ENCODE measurements around the gene DRAXIN. TPM values are rescaled to one million over a fixed set of nuclear protein-coding genes. Genes with fewer than 3 reads are reported as not detected.

The DRAXIN gene
- total RNA-seq, 1 donor from 2014 or later: 0.21 TPM

GRCh38 chr1:11753555-11754208, 62.2 kb downstream of the DRAXIN start:
- no peak overlapping the region for H3K4me3 Mint-ChIP-seq (ENCODE audit: unreplicated experiment)
- peaks cover 17% of the 10 kb centered on the region for H3K4me1 Mint-ChIP-seq (ENCODE audit: unreplicated experiment)
- DNase-seq (ENCODE audit: extremely low spot score, unreplicated experiment): no peak
- peaks cover 12% of the 10 kb centered on the region for H3K27me3 Mint-ChIP-seq (ENCODE audit: unreplicated experiment)
- no peak overlapping the region for H3K27ac Mint-ChIP-seq (ENCODE audit: unreplicated experiment)
- peaks cover 5% of the 10 kb centered on the region for H3K9me3 Mint-ChIP-seq (ENCODE audit: unreplicated experiment)
- peaks cover 2% of the 10 kb centered on the region for H3K36me3 Mint-ChIP-seq (ENCODE audit: unreplicated experiment)
- TF ChIP-seq CTCF (IDR thresholded peaks at IDR 0.05): no peak

GRCh38 chr1:11757047-11757446, 65.5 kb downstream of the DRAXIN start:
- no peak overlapping the region for H3K27ac Mint-ChIP-seq (ENCODE audit: unreplicated experiment)
- DNase-seq (ENCODE audit: extremely low spot score, unreplicated experiment): no peak
- TF ChIP-seq CTCF (IDR thresholded peaks at IDR 0.05): no peak
- peaks cover 28% of the 10 kb centered on the region for H3K27me3 Mint-ChIP-seq (ENCODE audit: unreplicated experiment)
- no peak overlapping the region for H3K4me3 Mint-ChIP-seq (ENCODE audit: unreplicated experiment)
- H3K9me3 Mint-ChIP-seq (ENCODE audit: unreplicated experiment): peaks cover 5% of the 10 kb centered on the region
- H3K36me3 Mint-ChIP-seq (ENCODE audit: unreplicated experiment): no peaks in the 10 kb centered on the region
- H3K4me1 Mint-ChIP-seq (ENCODE audit: unreplicated experiment): peaks cover 15% of the 10 kb centered on the region

GRCh38 chr1:11759791-11760190, 68.3 kb downstream of the DRAXIN start:
- H3K4me3 Mint-ChIP-seq (ENCODE audit: unreplicated experiment): no peak overlapping the region
- peaks cover 38% of the 10 kb centered on the region for H3K27me3 Mint-ChIP-seq (ENCODE audit: unreplicated experiment)
- no peaks in the 10 kb centered on the region for H3K36me3 Mint-ChIP-seq (ENCODE audit: unreplicated experiment)
- DNase-seq (ENCODE audit: extremely low spot score, unreplicated experiment): no peak
- peaks cover 5% of the 10 kb centered on the region for H3K9me3 Mint-ChIP-seq (ENCODE audit: unreplicated experiment)
- no peak overlapping the region for H3K27ac Mint-ChIP-seq (ENCODE audit: unreplicated experiment)
- TF ChIP-seq CTCF (IDR thresholded peaks at IDR 0.05): no peak
- H3K4me1 Mint-ChIP-seq (ENCODE audit: unreplicated experiment): peaks cover 1% of the 10 kb centered on the region

GRCh38 chr1:11761285-11761684, 69.8 kb downstream of the DRAXIN start:
- Mint-ChIP-seq H3K9me3 (ENCODE audit: unreplicated experiment) (peaks cover 5% of the 10 kb centered on the region), H3K27me3 (ENCODE audit: unreplicated experiment) (peaks cover 32% of the 10 kb centered on the region), H3K36me3 (ENCODE audit: unreplicated experiment) (no peaks in the 10 kb centered on the region), H3K4me3 (ENCODE audit: unreplicated experiment) (no peak overlapping the region), H3K27ac (ENCODE audit: unreplicated experiment) (no peak overlapping the region), H3K4me1 (ENCODE audit: unreplicated experiment) (peaks cover 1% of the 10 kb centered on the region)
- TF ChIP-seq CTCF (IDR thresholded peaks at IDR 0.05): no peak
- DNase-seq (ENCODE audit: extremely low spot score, unreplicated experiment): no peak

- H3K9me3 Mint-ChIP-seq (ENCODE audit: unreplicated experiment): peaks cover 3% of the 10 kb centered on the region
- DNase-seq (ENCODE audit: extremely low spot score, unreplicated experiment): no peak
- H3K4me3 Mint-ChIP-seq (ENCODE audit: unreplicated experiment): no peak within 1 kb of the TSS
- peaks cover 1% of the 10 kb centered on the region for H3K4me1 Mint-ChIP-seq (ENCODE audit: unreplicated experiment)
- peaks cover 27% of the 10 kb centered on the region for H3K27me3 Mint-ChIP-seq (ENCODE audit: unreplicated experiment)
- no peak within 1 kb of the TSS for H3K27ac Mint-ChIP-seq (ENCODE audit: unreplicated experiment)
- TF ChIP-seq CTCF (IDR thresholded peaks at IDR 0.05): no peak
- no peaks in the 10 kb centered on the region for H3K36me3 Mint-ChIP-seq (ENCODE audit: unreplicated experiment)
Measured at GRCh38 chr1:11761988-11762406, 70.5 kb downstream of the DRAXIN start, which contains the start of gene C1orf167. C1orf167 (plus strand) TSS chr1:11762193; CDS start chr1:11764401, 2,208 bp downstream.
